Left ventricle myocardium inferior (tissue), 1 donor: Measurements from ENCODE around the gene FYTTD1. TPM values are rescaled to one million over a fixed set of nuclear protein-coding genes. Genes with fewer than 3 reads are reported as not detected.

Source experiments
- DNase-seq: peaks from one replicate; pipeline ENCODE4 v3.0.0-alpha.2; 2020
- H3K27ac ChIP-seq: fragments of 200-600 bp; replicated peaks from 2 replicates; pipeline ENCODE4 v1.8.0; 2021
- H3K27me3 ChIP-seq: fragments of 200-600 bp; 2 replicates; pipeline ENCODE4 v1.8.0; 2021; ENCODE audit warnings: low read depth
- H3K36me3 ChIP-seq: fragments of 200-600 bp; 2 replicates; pipeline ENCODE4 v1.8.0; 2021
- H3K4me1 ChIP-seq: fragments of 200-600 bp; 2 replicates; pipeline ENCODE4 v1.8.0; 2021
- H3K4me3 ChIP-seq: fragments of 200-600 bp; 2 replicates; pipeline ENCODE4 v1.8.0; 2021; ENCODE audit warnings: mild to moderate bottlenecking, moderate library complexity
- H3K9me3 ChIP-seq: fragments of 200-600 bp; replicated peaks from 2 replicates; pipeline ENCODE4 v1.8.0; 2021
- intact Hi-C: fragments of 100-400 bp; cut with micrococcal nuclease; formaldehyde crosslinking; loops from one replicate; pipeline ENCODE4 v1.11.0; 2022
- total RNA-seq: library from RNA; stranded (reverse); fragmentation: NEBNext Ultra II Directional; extraction: Animal tissue kit (Norgen Biotek cat#: 25700); gene quantifications from one replicate; pipeline ENCODE4 v1.2.1, GENCODE V29; 2021
- TF ChIP-seq, protein P1 (sequence below): fragments of 200-600 bp; IDR thresholded peaks from 2 replicates; pipeline ENCODE4 v1.8.0; 2021; ENCODE audit warnings: antibody characterized with exemption, mild to moderate bottlenecking, borderline replicate concordance
- donor health status: DM: no; HTN: yes; CAD: no; lungs with severe emphysema.

FYTTD1 gene
- total RNA-seq, 1 donor from 2014 or later = 78.7 TPM

DNA sequence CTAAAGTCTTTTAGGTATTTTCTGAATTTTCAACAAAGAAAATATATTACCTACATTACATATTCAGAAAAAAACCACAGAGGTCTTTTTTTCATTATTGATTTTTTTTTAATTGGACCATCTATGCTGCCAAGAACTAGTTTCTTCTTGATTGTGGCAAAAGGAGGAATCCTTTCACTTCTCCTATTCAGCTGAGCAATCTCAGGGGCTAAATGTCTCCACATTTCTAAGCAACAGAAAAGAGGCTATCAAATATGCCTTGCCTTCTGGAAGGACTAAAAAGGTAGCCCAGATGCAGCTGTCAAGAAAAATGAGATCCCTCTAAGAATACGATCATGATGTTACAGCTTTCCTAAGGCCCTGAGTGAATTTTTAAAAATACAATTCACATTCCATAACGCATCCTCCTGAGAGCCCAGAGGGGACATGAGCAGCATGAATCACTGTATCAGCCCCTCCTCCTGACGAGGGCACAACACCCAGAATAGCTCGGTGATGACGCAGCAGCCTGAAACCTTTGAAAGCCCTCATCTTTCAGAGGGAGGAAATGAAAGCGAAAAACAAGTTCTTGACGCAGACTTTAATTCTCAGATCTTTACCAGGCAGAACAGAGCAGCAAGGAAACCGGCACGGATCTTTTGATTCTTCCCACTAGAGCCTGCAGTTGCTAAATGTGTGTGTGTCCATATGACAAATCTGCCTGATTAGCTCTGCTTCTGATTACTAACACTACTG is 37.5 kb upstream of the FYTTD1 start:
- H3K27me3 ChIP-seq = no peaks in the 10 kb centered on the region
- no peaks in the 10 kb centered on the region for H3K9me3 ChIP-seq
- peaks cover 43% of the 10 kb centered on the region for H3K4me1 ChIP-seq
- TF ChIP-seq, protein P1, sequence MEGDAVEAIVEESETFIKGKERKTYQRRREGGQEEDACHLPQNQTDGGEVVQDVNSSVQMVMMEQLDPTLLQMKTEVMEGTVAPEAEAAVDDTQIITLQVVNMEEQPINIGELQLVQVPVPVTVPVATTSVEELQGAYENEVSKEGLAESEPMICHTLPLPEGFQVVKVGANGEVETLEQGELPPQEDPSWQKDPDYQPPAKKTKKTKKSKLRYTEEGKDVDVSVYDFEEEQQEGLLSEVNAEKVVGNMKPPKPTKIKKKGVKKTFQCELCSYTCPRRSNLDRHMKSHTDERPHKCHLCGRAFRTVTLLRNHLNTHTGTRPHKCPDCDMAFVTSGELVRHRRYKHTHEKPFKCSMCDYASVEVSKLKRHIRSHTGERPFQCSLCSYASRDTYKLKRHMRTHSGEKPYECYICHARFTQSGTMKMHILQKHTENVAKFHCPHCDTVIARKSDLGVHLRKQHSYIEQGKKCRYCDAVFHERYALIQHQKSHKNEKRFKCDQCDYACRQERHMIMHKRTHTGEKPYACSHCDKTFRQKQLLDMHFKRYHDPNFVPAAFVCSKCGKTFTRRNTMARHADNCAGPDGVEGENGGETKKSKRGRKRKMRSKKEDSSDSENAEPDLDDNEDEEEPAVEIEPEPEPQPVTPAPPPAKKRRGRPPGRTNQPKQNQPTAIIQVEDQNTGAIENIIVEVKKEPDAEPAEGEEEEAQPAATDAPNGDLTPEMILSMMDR = no peak
- H3K27ac ChIP-seq = peak overlapping the region; percentile 95
- H3K4me3 ChIP-seq = peak overlapping the region; percentile 61
- DNase-seq = peak; percentile 86
- peaks cover 15% of the 10 kb centered on the region for H3K36me3 ChIP-seq
- intact Hi-C loops = no loop called here

DNA sequence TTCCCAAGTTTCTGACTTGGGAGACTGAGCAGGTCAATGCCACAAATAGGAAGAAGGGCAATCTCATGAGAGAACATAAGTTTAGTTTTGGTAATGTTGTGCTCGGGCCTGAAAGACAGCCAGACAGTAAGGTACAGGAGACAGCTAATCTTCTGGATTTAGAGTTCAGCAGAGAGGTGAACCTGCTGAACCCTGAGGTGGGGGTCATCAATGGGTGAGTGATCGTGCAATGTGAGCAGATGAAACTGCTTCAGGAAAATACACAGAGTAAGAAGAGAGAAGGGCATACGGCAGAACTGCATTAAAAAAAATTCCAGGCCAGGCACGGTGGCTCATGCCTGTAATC is 36.2 kb upstream of the FYTTD1 start:
- intact Hi-C loops = no loop called here
- H3K4me3 ChIP-seq = peak overlapping the region; percentile 61
- peak overlapping the region; percentile 95 for H3K27ac ChIP-seq
- TF ChIP-seq, protein P1 = no peak
- peaks cover 43% of the 10 kb centered on the region for H3K4me1 ChIP-seq
- no peaks in the 10 kb centered on the region for H3K27me3 ChIP-seq
- no peak for DNase-seq
- H3K9me3 ChIP-seq = no peaks in the 10 kb centered on the region
- H3K36me3 ChIP-seq = peaks cover 22% of the 10 kb centered on the region

- TF ChIP-seq, protein P1 = no peak
- DNase-seq = no peak
- H3K4me3 ChIP-seq = no peak overlapping the region
- H3K27ac ChIP-seq = peak overlapping the region; percentile 95
- H3K36me3 ChIP-seq = peaks cover 22% of the 10 kb centered on the region
- no peaks in the 10 kb centered on the region for H3K27me3 ChIP-seq
- no peaks in the 10 kb centered on the region for H3K9me3 ChIP-seq
- peaks cover 43% of the 10 kb centered on the region for H3K4me1 ChIP-seq
- intact Hi-C loops = no loop called here
These were observed 35.4 kb upstream of the FYTTD1 start for GRCh38 chr3:197714251-197714650.

DNA sequence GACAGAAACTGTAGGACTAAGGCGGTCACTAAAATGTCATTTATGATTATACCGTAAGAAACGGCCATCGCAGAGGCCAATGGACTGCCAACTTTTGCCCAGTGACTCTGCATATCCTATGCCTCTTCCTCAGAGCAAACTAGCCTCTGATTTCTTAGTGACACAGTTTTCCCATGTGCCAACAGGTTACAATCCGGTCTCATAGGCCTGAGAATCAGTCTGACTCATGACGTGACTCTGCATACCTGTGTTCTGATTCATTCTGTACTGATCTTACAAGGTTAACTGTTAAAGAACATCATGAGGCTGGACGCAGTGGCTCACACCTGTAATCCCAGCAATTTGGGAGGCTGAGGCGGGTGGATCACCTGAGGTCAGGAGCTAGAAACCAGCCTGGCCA is 30.8 kb upstream of the FYTTD1 start:
- intact Hi-C loops = no loop called here
- TF ChIP-seq, protein P1 = no peak
- H3K27ac ChIP-seq = no peak overlapping the region

DNA sequence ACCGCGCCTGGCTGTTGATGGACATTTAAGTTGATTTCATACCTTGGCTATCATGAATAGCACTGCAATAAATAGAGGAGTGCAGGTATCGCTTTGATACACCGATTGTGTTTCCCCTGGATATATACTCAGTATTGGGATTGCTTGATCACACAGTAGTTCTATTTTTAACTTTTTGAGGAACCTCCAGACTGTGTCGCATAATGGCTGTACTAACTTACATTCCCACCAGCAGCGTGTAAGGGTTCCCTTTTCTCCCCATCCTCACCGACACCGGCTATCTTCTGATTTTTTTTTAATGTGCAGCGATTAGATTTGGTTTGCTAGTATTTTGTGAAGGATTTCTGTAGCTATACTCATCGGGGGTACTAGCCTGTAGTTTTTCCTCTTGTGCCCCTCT is 29.0 kb upstream of the FYTTD1 start:
- intact Hi-C loops = no loop called here
- H3K9me3 ChIP-seq = peaks cover 18% of the 10 kb centered on the region
- peaks cover 35% of the 10 kb centered on the region for H3K36me3 ChIP-seq
- DNase-seq = no peak
- TF ChIP-seq, protein P1 = no peak
- no peak overlapping the region for H3K4me3 ChIP-seq
- H3K27me3 ChIP-seq = no peaks in the 10 kb centered on the region
- peaks cover under 1% of the 10 kb centered on the region for H3K4me1 ChIP-seq
- no peak overlapping the region for H3K27ac ChIP-seq

More for the DNA sequence above, 30.8 kb upstream of the FYTTD1 start:
- Histone ChIP-seq H3K27me3 (no peaks in the 10 kb centered on the region), H3K4me3 (no peak overlapping the region), H3K4me1 (peaks cover 12% of the 10 kb centered on the region), H3K36me3 (peaks cover 39% of the 10 kb centered on the region), H3K9me3 (peaks cover 18% of the 10 kb centered on the region)
- no peak for DNase-seq
